ENCODE results near the gene CCDC9.

Gene CCDC9

GRCh38 chr19:47229676-47230053, 26.7 kb upstream of the CCDC9 start:
- no peak for DNase-seq (ENCODE audit: low read depth, low spot score)
- peak overlapping the region; percentile 72 for H3K4me3 ChIP-seq (ENCODE audit: insufficient read length, low read depth)
- peaks cover 15% of the 10 kb centered on the region for H3K4me1 ChIP-seq (ENCODE audit: insufficient read depth, insufficient read length)
- H3K9ac ChIP-seq (ENCODE audit: insufficient read length, low read depth): peak overlapping the region; percentile 86
- H3K36me3 ChIP-seq (ENCODE audit: insufficient read depth, insufficient read length, low read length): no peaks in the 10 kb centered on the region
- peaks cover 18% of the 10 kb centered on the region for H3K27me3 ChIP-seq (ENCODE audit: insufficient read depth, insufficient read length)
- no peaks in the 10 kb centered on the region for H3K9me3 ChIP-seq (ENCODE audit: insufficient read depth, low read length)
- TF ChIP-seq YY1 (IDR thresholded peaks at IDR 0.05; ENCODE audit: insufficient read depth, insufficient read length): no peak
- TF ChIP-seq ZNF274 (IDR thresholded peaks at IDR 0.05; ENCODE audit: low read depth, low read length): no peak
- no peak for TF ChIP-seq SUZ12 (IDR thresholded peaks at IDR 0.05; ENCODE audit: extremely low read depth, insufficient read depth, insufficient read length)

- no peak for DNase-seq (ENCODE audit: low read depth, low spot score)
- no peaks in the 10 kb centered on the region for H3K36me3 ChIP-seq (ENCODE audit: insufficient read depth, insufficient read length, low read length)
- H3K4me1 ChIP-seq (ENCODE audit: insufficient read depth, insufficient read length): peaks cover 15% of the 10 kb centered on the region
- peak overlapping the region; percentile 72 for H3K4me3 ChIP-seq (ENCODE audit: insufficient read length, low read depth)
- H3K9ac ChIP-seq (ENCODE audit: insufficient read length, low read depth): peak overlapping the region; percentile 86
- H3K27me3 ChIP-seq (ENCODE audit: insufficient read depth, insufficient read length): peaks cover 18% of the 10 kb centered on the region
- no peaks in the 10 kb centered on the region for H3K9me3 ChIP-seq (ENCODE audit: insufficient read depth, low read length)
- no peak for TF ChIP-seq YY1 (IDR thresholded peaks at IDR 0.05; ENCODE audit: insufficient read depth, insufficient read length)
- TF ChIP-seq ZNF274 (IDR thresholded peaks at IDR 0.05; ENCODE audit: low read depth, low read length): no peak
- TF ChIP-seq SUZ12 (IDR thresholded peaks at IDR 0.05; ENCODE audit: extremely low read depth, insufficient read depth, insufficient read length): no peak
Observed at GRCh38 chr19:47230054-47230920, 26.0 kb upstream of the CCDC9 start.

- no peak for DNase-seq (ENCODE audit: low read depth, low spot score)
- Histone ChIP-seq H3K27me3 (ENCODE audit: insufficient read depth, insufficient read length) (peaks cover 18% of the 10 kb centered on the region), H3K9me3 (ENCODE audit: insufficient read depth, low read length) (no peaks in the 10 kb centered on the region), H3K4me1 (ENCODE audit: insufficient read depth, insufficient read length) (peaks cover 13% of the 10 kb centered on the region), H3K9ac (ENCODE audit: insufficient read length, low read depth) (peak within 1 kb of the TSS; percentile 86), H3K4me3 (ENCODE audit: insufficient read length, low read depth) (peak within 1 kb of the TSS; percentile 72), H3K36me3 (ENCODE audit: insufficient read depth, insufficient read length, low read length) (no peaks in the 10 kb centered on the region)
- TF ChIP-seq ZNF274 (IDR thresholded peaks at IDR 0.05; ENCODE audit: low read depth, low read length): no peak
- TF ChIP-seq YY1 (IDR thresholded peaks at IDR 0.05; ENCODE audit: insufficient read depth, insufficient read length): no peak
Observed at GRCh38 chr19:47230921-47231214, 25.5 kb upstream of the CCDC9 start, which contains the start of gene BBC3. Gene BBC3 (minus strand): TSS chr19:47231199. CDS start chr19:47228431, 2,768 bp downstream.

- TF ChIP-seq ZNF274 (IDR thresholded peaks at IDR 0.05; ENCODE audit: low read depth, low read length): no peak
- TF ChIP-seq YY1 (IDR thresholded peaks at IDR 0.05; ENCODE audit: insufficient read depth, insufficient read length): no peak
- TF ChIP-seq SUZ12 (IDR thresholded peaks at IDR 0.05; ENCODE audit: extremely low read depth, insufficient read depth, insufficient read length): no peak
- Histone ChIP-seq H3K4me1 (ENCODE audit: insufficient read depth, insufficient read length) (peaks cover 13% of the 10 kb centered on the region), H3K9ac (ENCODE audit: insufficient read length, low read depth) (peak overlapping the region; percentile 86), H3K4me3 (ENCODE audit: insufficient read length, low read depth) (peak overlapping the region; percentile 58), H3K9me3 (ENCODE audit: insufficient read depth, low read length) (no peaks in the 10 kb centered on the region), H3K27me3 (ENCODE audit: insufficient read depth, insufficient read length) (peaks cover 18% of the 10 kb centered on the region), H3K36me3 (ENCODE audit: insufficient read depth, insufficient read length, low read length) (no peaks in the 10 kb centered on the region)
- no peak for DNase-seq (ENCODE audit: low read depth, low spot score)
Observed at GRCh38 chr19:47231215-47232054, 24.9 kb upstream of the CCDC9 start.

GRCh38 chr19:47232422-47233211, 23.7 kb upstream of the CCDC9 start:
- H3K4me1 ChIP-seq (ENCODE audit: insufficient read depth, insufficient read length): peaks cover 13% of the 10 kb centered on the region
- H3K27me3 ChIP-seq (ENCODE audit: insufficient read depth, insufficient read length): peaks cover 18% of the 10 kb centered on the region
- no peak overlapping the region for H3K4me3 ChIP-seq (ENCODE audit: insufficient read length, low read depth)
- peak overlapping the region; percentile 63 for H3K9ac ChIP-seq (ENCODE audit: insufficient read length, low read depth)
- H3K36me3 ChIP-seq (ENCODE audit: insufficient read depth, insufficient read length, low read length): no peaks in the 10 kb centered on the region
- DNase-seq (ENCODE audit: low read depth, low spot score): no peak
- no peak for TF ChIP-seq YY1 (IDR thresholded peaks at IDR 0.05; ENCODE audit: insufficient read depth, insufficient read length)
- no peak for TF ChIP-seq ZNF274 (IDR thresholded peaks at IDR 0.05; ENCODE audit: low read depth, low read length)
- no peak for TF ChIP-seq SUZ12 (IDR thresholded peaks at IDR 0.05; ENCODE audit: extremely low read depth, insufficient read depth, insufficient read length)
- H3K9me3 ChIP-seq (ENCODE audit: insufficient read depth, low read length): no peaks in the 10 kb centered on the region

- Histone ChIP-seq H3K27me3 (ENCODE audit: insufficient read depth, insufficient read length) (peaks cover 30% of the 10 kb centered on the region), H3K36me3 (ENCODE audit: insufficient read depth, insufficient read length, low read length) (no peaks in the 10 kb centered on the region), H3K9ac (ENCODE audit: insufficient read length, low read depth) (no peak overlapping the region), H3K4me3 (ENCODE audit: insufficient read length, low read depth) (no peak overlapping the region), H3K4me1 (ENCODE audit: insufficient read depth, insufficient read length) (peaks cover 11% of the 10 kb centered on the region), H3K9me3 (ENCODE audit: insufficient read depth, low read length) (no peaks in the 10 kb centered on the region)
- no peak for TF ChIP-seq ZNF274 (IDR thresholded peaks at IDR 0.05; ENCODE audit: low read depth, low read length)
- TF ChIP-seq YY1 (IDR thresholded peaks at IDR 0.05; ENCODE audit: insufficient read depth, insufficient read length): no peak
- TF ChIP-seq SUZ12 (IDR thresholded peaks at IDR 0.05; ENCODE audit: extremely low read depth, insufficient read depth, insufficient read length): no peak
- DNase-seq (ENCODE audit: low read depth, low spot score): no peak
Observed at GRCh38 chr19:47236072-47236675, 20.2 kb upstream of the CCDC9 start.
